Karpas-422 (cell line): ENCODE data around the gene SUMO2. TPM values are rescaled to one million over a fixed set of nuclear protein-coding genes. Genes with fewer than 3 reads are reported as not detected.
A peak's percentile ranks its signal among the peaks of the same experiment; 100 is the strongest.
"Not testable (repeated sequence)": the region's sequence is repeated elsewhere in the genome, so short reads cannot be mapped to it uniquely, and the experiment has no call there.

Experiments
- DNase-seq: peaks from one replicate; pipeline ENCODE4 v3.0.0-alpha.2; 2015
- H2AFZ ChIP-seq: fragments of 200-600 bp; sonication (generic); 2 replicates; pipeline ENCODE4 v1.6.1; 2014; ENCODE audit warnings: antibody characterized with exemption, low read length, mixed read lengths
- H3K27ac ChIP-seq: fragments of 200-600 bp; sonication (generic); 2 replicates; pipeline ENCODE4 v1.5.1; 2014; ENCODE audit warnings: mild to moderate bottlenecking, low read length, moderate library complexity
- H3K27me3 ChIP-seq: fragments of 200-600 bp; sonication (generic); 2 replicates; pipeline ENCODE4 v1.6.1; 2014; ENCODE audit warnings: low read length, mixed read lengths
- H3K36me3 ChIP-seq: fragments of 200-600 bp; sonication (generic); 2 replicates; pipeline ENCODE4 v1.6.1; 2014; ENCODE audit warnings: low read length, mixed read lengths; ENCODE audit not compliant: insufficient read depth
- H3K4me1 ChIP-seq: fragments of 200-600 bp; sonication (generic); 2 replicates; pipeline ENCODE4 v1.6.1; 2014; ENCODE audit warnings: mild to moderate bottlenecking, low read length, mixed read lengths
- H3K4me2 ChIP-seq: fragments of 200-600 bp; sonication (generic); 2 replicates; pipeline ENCODE4 v1.6.1; 2014; ENCODE audit warnings: low read length, low read depth, mild to moderate bottlenecking; ENCODE audit not compliant: poor library complexity, severe bottlenecking
- H3K4me3 ChIP-seq: fragments of 200-600 bp; sonication (generic); 2 replicates; pipeline ENCODE4 v1.5.1; 2014; ENCODE audit warnings: mild to moderate bottlenecking, antibody characterized with exemption, low read length, mixed read lengths
- H3K79me2 ChIP-seq: fragments of 200-600 bp; sonication (generic); 2 replicates; pipeline ENCODE4 v1.6.1; 2014; ENCODE audit warnings: mild to moderate bottlenecking, low read length, mixed read lengths
- H3K9ac ChIP-seq: fragments of 200-600 bp; sonication (generic); 2 replicates; pipeline ENCODE4 v1.6.0; 2014; ENCODE audit warnings: low read length
- H3K9me2 ChIP-seq: fragments of 200-600 bp; sonication (generic), shearing (Covaris generic); replicated peaks from 2 replicates; pipeline ENCODE4 v1.6.0; 2014; ENCODE audit warnings: mild to moderate bottlenecking, low read length, moderate library complexity; ENCODE audit not compliant: insufficient read depth
- H3K9me3 ChIP-seq: fragments of 300-700, 200-600 bp; sonication (generic); 2 replicates; pipeline ENCODE4 v1.6.1; 2014; ENCODE audit warnings: low read length, mixed read lengths
- H4K20me1 ChIP-seq: fragments of 200-600 bp; sonication (generic); 2 replicates; pipeline ENCODE4 v1.6.1; 2014; ENCODE audit warnings: mild to moderate bottlenecking, antibody characterized with exemption, low read length, low read depth; ENCODE audit not compliant: insufficient read depth
- total RNA-seq: library from RNA; depleted of rRNA; stranded (reverse); fragments of >200 nt; shearing (Covaris generic); gene quantifications from 2 replicates; pipeline ENCODE4 v1.2.3, GENCODE V29; 2014; ENCODE audit warnings: low replicate concordance

The SUMO2 gene
- total RNA-seq, 1 experiment from 2014 or later: 177 TPM

DNA sequence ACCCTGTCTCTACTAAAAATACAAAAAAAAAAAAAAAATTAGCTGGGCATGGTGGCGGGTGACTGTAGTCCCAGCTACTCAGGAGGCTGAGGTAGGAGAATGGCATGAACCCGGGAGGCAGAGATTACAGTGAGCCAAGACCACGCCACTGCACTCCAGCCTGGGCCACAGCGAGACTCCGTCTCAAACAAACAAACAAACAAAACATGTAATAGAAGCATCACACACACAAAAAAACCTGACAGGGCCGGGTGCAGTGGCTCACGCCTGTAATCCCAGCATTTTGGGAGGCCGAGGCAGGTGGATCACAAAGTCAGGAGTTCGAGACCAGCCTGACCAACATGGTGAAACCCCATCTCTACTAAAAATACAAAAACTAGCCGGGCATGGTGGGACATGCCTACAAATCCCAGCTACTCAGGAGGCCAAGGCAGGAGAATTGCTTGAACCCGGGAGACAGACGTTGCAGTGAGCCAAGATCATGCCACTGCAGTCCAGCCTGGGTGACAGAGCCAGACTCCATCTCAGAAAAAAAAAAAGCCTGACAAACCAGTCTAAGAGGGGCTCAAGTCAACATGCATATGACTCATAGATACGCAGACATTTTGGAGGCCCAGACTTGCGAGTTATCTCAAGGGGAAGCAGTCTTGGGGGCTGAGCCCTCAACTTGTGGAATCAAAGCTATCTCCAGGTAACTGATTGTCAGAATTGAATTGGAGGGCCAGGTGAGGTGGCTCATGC is 49.0 kb downstream of the SUMO2 start:
- H3K36me3 ChIP-seq: peaks cover 13% of the 10 kb centered on the region
- DNase-seq, H3K4me2 ChIP-seq, H3K4me3 ChIP-seq, H3K27ac ChIP-seq, H3K9me3 ChIP-seq, H3K9ac ChIP-seq, H3K9me2 ChIP-seq, H2AFZ ChIP-seq, H3K27me3 ChIP-seq: not testable (repeated sequence)
- H4K20me1 ChIP-seq: peaks cover 11% of the 10 kb centered on the region; the same call in 1 of the 2 replicates
- H3K79me2 ChIP-seq: peaks cover 24% of the 10 kb centered on the region
- H3K4me1 ChIP-seq: peaks cover 26% of the 10 kb centered on the region

DNA sequence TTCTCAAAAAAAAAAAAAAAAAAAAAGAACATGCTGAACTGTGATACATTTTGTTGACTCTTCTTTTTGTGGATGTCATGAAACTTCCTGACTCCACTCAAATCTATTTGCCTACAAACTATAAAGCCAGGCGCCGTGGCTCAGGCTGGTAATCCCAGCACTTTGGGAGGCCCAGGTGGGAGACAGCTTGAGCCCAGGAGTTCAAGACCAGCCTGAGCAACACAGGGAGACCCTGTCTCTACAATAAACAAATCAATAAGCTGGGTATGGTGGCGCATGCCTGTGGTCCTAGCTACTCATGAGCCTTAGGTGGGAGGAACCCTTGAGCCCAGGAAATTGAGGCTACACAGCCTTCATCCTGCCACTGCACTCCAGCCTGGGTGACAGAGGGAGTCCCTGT is 49.8 kb downstream of the SUMO2 start:
- H3K4me2 ChIP-seq: no peak overlapping the region
- no peak overlapping the region for H2AFZ ChIP-seq
- no peaks in the 10 kb centered on the region for H3K9me2 ChIP-seq
- peaks cover 24% of the 10 kb centered on the region for H3K79me2 ChIP-seq
- no peaks in the 10 kb centered on the region for H3K9me3 ChIP-seq
- no peak for DNase-seq
- peaks cover 7% of the 10 kb centered on the region for H3K36me3 ChIP-seq
- H4K20me1 ChIP-seq: peaks cover 11% of the 10 kb centered on the region; the same call in 1 of the 2 replicates
- H3K9ac ChIP-seq: no peak overlapping the region
- no peak overlapping the region for H3K27ac ChIP-seq
- peaks cover 26% of the 10 kb centered on the region for H3K4me1 ChIP-seq
- H3K4me3 ChIP-seq: no peak overlapping the region
- no peaks in the 10 kb centered on the region for H3K27me3 ChIP-seq

- not testable (repeated sequence) for H3K36me3 ChIP-seq, DNase-seq, H3K27me3 ChIP-seq, H3K9me3 ChIP-seq, H3K9me2 ChIP-seq
- H3K79me2 ChIP-seq: peaks cover 24% of the 10 kb centered on the region
- peaks cover 11% of the 10 kb centered on the region; the same call in 1 of the 2 replicates for H4K20me1 ChIP-seq
- H3K4me2 ChIP-seq: peak overlapping the region; percentile 92
- peak overlapping the region; percentile 71 for H3K27ac ChIP-seq
- H3K4me1 ChIP-seq: peaks cover 26% of the 10 kb centered on the region
- H3K9ac ChIP-seq: peak overlapping the region; percentile 99
- H2AFZ ChIP-seq: peak overlapping the region; percentile 94; the same call in 1 of the 2 replicates
- peak overlapping the region; percentile 99 for H3K4me3 ChIP-seq
Measured at GRCh38 chr17:75132018-75133000, 50.5 kb downstream of the SUMO2 start.

GRCh38 chr17:75131278-75132017 is 51.3 kb downstream of the SUMO2 start, which contains the start of gene NT5C:
TSS of gene NT5C (minus strand) at chr17:75131742. CDS start at chr17:75131707, 35 bp downstream.
- Histone ChIP-seq H3K27ac (peak within 1 kb of the TSS; percentile 71), H2AFZ (peak within 1 kb of the TSS; percentile 94; the same call in 1 of the 2 replicates), H4K20me1 (peaks cover 11% of the 10 kb centered on the region; the same call in 1 of the 2 replicates), H3K36me3 (peaks cover 7% of the 10 kb centered on the region), H3K9me2 (no peaks in the 10 kb centered on the region), H3K9ac (peak within 1 kb of the TSS; percentile 99), H3K4me1 (peaks cover 26% of the 10 kb centered on the region), H3K9me3 (no peaks in the 10 kb centered on the region), H3K79me2 (peaks cover 24% of the 10 kb centered on the region), H3K4me3 (peak within 1 kb of the TSS; percentile 99), H3K27me3 (no peaks in the 10 kb centered on the region), H3K4me2 (peak within 1 kb of the TSS; percentile 92)
- peak; percentile 97 for DNase-seq

DNA sequence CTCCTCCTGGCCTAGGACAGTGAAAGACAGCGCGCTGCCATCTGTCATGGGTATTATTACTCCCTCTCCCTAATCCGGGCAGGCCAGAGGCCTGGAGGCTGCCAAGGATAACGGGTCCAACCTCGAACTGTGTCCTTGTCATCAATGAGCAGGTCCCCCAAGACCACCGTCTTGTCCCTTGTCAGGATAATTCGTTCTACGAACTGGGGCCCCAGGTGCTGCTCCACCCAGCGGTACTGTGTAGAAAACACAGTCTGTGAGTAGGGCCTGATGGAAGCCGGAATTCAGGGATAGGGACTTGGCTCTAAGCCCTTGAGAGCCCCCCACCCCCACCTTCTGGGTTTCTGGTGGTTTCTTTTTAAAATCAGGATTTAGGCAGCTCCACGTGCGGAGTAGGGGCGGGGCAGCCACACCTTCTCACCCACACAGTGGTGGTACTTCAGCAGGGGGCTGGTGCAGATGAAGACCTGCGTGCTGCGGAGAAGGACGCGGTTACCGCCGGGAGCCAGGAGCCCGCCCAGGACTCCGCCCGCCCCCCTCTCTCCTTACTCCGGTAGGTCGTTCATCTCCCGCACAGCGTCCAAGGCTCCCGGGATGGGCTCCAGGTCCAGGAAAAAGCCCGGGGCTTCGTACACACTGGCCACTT is 52.0 kb downstream of the SUMO2 start:
- peak overlapping the region; percentile 99 for H3K4me3 ChIP-seq
- peaks cover 32% of the 10 kb centered on the region for H3K4me1 ChIP-seq
- peaks cover 11% of the 10 kb centered on the region; the same call in 1 of the 2 replicates for H4K20me1 ChIP-seq
- H3K79me2 ChIP-seq: peaks cover 24% of the 10 kb centered on the region
- H3K9me2 ChIP-seq: no peaks in the 10 kb centered on the region
- peak overlapping the region; percentile 71 for H3K27ac ChIP-seq
- DNase-seq: peak; percentile 71
- H2AFZ ChIP-seq: 0 out of 2 replicates have a peak overlapping the region, but pooled peaks have one; percentile 94
- no peaks in the 10 kb centered on the region for H3K9me3 ChIP-seq
- peaks cover 7% of the 10 kb centered on the region for H3K36me3 ChIP-seq
- H3K4me2 ChIP-seq: peak overlapping the region; percentile 92
- no peaks in the 10 kb centered on the region for H3K27me3 ChIP-seq
- peak overlapping the region; percentile 99 for H3K9ac ChIP-seq

GRCh38 chr17:75130059-75130631 is 52.6 kb downstream of the SUMO2 start:
- no peak for DNase-seq
- H3K36me3 ChIP-seq: peaks cover 7% of the 10 kb centered on the region
- H4K20me1 ChIP-seq: peaks cover 11% of the 10 kb centered on the region; the same call in 1 of the 2 replicates
- peaks cover 36% of the 10 kb centered on the region for H3K4me1 ChIP-seq
- no peaks in the 10 kb centered on the region for H3K27me3 ChIP-seq
- no peak overlapping the region for H3K27ac ChIP-seq
- H3K9me2 ChIP-seq: no peaks in the 10 kb centered on the region
- H3K79me2 ChIP-seq: peaks cover 24% of the 10 kb centered on the region
- peak overlapping the region; percentile 99 for H3K9ac ChIP-seq
- no peaks in the 10 kb centered on the region for H3K9me3 ChIP-seq
- no peak overlapping the region for H2AFZ ChIP-seq
- peak overlapping the region; percentile 92 for H3K4me2 ChIP-seq
- peak overlapping the region; percentile 99 for H3K4me3 ChIP-seq

DNA sequence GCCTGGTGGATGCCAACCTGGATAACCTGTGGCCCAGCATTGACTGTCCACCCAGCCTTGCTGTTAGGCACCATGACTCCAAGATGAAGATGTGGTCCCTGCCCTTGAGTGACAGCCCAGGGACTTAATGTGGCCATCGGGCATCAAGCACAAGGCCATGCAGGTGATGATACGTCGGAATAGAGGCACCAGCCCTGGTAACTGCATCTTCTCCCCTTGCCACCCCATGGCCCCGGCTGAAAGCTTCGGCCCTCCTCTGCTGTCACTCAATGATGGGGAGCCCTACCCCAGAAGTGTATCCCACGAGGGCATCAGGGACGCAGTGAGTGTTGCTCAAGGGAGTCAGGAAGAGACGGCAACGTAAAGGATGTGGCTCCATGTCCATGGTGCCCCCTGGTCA is 53.2 kb downstream of the SUMO2 start:
- Histone ChIP-seq H3K9me2 (no peaks in the 10 kb centered on the region), H3K4me2 (peak overlapping the region; percentile 92), H4K20me1 (peaks cover 11% of the 10 kb centered on the region; the same call in 1 of the 2 replicates), H3K36me3 (peaks cover 7% of the 10 kb centered on the region), H3K9me3 (no peaks in the 10 kb centered on the region), H3K79me2 (peaks cover 24% of the 10 kb centered on the region), H3K9ac (no peak overlapping the region), H3K27ac (no peak overlapping the region), H3K27me3 (no peaks in the 10 kb centered on the region), H3K4me1 (peaks cover 36% of the 10 kb centered on the region), H2AFZ (no peak overlapping the region), H3K4me3 (no peak overlapping the region)
- DNase-seq: no peak
